NCI-H524 (cell line): ENCODE results near the gene PLEKHA8.

Source experiments
- DNase-seq, 2 experiments: peaks; one replicate each; lab custom pipeline; 2025; lab: John Stamatoyannopoulos, UW

Gene PLEKHA8

GRCh38 chr7:30112103-30112713 lies 84.0 kb downstream of the PLEKHA8 start:
- DNase-seq = no peak

DNA sequence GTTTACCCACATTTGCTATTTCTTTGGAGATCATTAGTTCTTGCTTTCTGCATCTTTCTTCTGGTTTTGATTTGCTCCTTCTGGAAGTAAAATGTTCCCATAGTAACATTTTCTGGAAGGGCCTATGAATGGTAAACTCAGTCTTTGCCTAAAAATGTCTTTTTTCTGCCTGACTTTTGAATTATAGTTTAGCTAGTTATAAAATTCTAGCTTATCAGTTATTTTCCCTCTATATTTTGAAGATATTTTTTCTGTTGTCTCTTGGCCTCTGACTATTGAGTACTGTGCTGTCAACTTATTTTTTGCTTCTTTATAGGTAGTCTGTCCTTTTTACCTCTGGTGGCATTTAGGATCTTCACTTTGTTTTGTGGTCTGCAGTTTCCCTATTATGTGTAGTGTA lies 84.9 kb downstream of the PLEKHA8 start:
- no peak for DNase-seq

GRCh38 chr7:30114536-30115238 lies 86.5 kb downstream of the PLEKHA8 start:
- no peak for DNase-seq

- no peak for DNase-seq
Observed at GRCh38 chr7:30115709-30116297, 87.6 kb downstream of the PLEKHA8 start.

- DNase-seq = no peak
Observed at GRCh38 chr7:30116771-30117170, 88.6 kb downstream of the PLEKHA8 start.

DNA sequence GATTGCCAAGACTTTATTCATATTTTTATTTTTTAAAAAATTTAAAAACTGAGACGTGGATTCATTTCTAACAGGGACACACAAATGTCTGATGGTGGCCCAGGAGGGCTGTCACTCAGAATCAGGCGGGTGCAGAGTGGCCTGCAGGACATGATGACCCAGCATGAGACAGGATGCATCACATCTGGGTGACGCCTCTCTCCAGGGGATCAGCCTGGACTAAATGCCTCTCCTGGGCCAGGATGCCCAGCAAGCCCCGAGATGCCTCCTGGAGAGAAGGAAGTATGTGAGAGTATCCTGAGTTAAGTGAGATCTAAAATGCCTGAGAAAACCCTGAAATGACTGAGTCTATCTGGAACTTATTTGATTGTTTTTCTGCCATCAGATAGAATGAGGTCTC lies 89.7 kb downstream of the PLEKHA8 start:
- no peak for DNase-seq

- no peak for DNase-seq
Observed at GRCh38 chr7:30119890-30120577, 91.8 kb downstream of the PLEKHA8 start.

DNA sequence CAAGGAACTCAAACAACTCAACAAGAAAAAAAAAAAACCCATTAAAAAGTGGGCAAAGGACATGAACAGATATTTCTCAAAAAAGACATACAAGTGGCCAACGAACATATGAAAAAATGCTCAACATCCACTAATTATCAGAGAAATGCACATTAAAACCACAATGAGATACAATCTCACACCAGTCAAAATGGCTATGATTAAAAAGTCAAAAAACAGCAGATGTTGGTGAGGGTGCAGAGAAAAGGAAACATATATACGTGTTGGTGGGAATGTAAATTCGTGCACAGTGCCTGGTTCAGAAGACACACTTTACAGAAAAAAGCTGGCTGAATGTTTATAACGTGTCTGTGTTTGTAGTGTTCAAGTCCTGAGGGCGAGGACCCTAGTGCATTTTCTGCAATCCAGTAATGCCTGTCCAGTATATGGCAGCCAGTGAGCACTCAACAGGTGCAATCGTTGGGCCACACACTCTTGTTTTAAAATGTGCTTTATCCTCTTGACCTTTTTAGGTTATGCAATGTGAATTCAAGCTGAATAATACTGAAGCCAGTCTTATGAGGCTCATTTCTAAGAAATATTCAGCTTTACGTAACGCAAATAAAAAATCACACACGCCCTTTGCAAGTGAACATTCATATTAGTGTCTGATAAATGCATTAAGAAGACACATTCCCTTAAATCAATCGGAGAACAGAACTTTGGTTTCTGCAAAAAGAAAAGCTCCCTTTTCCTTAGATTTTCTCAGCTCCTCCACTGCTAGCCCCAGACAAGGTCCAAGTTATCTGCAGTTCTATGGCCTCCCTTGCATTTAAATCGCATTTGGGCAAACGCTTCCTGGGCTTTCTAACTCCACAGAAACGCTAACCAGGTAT lies 105.8 kb downstream of the PLEKHA8 start:
- no peak for DNase-seq

DNA sequence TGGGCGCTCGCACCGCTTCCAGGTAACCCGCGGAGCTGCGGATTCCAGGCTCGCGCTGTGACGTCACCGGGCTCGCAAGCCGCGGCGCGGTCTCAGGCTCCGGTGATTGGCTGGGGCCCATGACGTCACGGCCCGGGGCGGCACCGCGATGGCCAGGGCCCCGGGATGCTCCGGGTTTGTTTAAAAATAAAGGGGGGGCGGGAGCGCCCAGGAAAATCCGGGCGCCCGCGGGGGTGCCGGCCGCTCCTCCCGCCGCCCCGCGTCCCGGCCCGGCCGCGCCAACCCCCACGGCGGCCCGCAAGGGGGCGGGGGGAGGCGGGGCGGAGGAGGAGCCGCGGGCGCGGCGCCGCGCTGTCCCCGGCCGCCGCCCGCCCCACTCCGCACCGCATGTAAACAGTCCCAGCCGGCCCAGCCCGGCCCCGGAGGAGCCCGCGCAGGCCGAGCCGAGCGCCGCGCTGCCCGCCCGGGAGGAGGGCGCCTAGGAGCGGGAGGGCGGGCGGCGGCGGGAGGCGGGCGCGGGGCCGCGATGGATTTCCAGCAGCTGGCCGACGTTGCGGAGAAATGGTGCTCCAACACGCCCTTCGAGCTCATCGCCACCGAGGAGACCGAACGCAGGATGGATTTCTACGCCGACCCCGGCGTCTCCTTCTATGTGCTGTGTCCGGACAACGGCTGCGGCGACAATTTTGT lies 106.5 kb downstream of the PLEKHA8 start, which contains the start of gene MTURN:
TSS of gene MTURN (plus strand) at position 376 of the 690 bp plus-strand sequence. CDS start at position 527, 151 bp downstream.
- peak; percentile 46 to 60 for DNase-seq

- DNase-seq = peak; percentile 11 to 42
Observed at GRCh38 chr7:30135301-30136116, 107.3 kb downstream of the PLEKHA8 start.

DNA sequence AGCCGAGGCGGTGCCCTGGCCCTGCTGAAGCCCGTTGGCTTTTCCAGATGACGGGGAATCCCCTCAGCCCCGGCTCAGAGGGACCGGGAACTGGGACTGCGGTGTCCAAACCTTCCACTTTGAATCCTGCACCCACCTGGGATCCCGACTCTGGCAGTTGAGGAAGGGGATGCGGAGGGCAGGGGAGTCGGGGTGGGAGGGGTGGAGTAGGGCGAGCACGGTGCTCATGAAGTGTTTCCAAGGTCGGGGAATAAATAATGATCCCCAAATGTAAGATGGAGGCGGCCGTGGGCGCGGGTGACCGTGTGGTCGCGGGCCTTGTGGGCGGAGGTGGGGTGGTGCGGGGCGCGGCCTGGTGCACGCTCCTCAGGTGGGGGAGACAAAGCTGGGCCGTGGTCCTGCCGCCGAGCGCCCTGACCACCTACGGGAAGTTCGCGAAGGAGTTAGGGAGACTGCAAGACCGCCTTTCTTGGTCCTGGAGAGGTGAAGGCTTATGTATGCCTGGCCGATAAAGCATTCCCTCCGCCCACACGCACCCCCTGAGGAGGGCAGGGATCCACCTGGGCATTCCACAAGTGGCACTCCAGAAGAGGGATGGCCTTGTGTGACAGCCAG lies 108.0 kb downstream of the PLEKHA8 start:
- no peak for DNase-seq

- no peak for DNase-seq
Observed at GRCh38 chr7:30136743-30137485, 108.7 kb downstream of the PLEKHA8 start.

- no peak for DNase-seq
Observed at GRCh38 chr7:30139836-30140384, 111.7 kb downstream of the PLEKHA8 start.

DNA sequence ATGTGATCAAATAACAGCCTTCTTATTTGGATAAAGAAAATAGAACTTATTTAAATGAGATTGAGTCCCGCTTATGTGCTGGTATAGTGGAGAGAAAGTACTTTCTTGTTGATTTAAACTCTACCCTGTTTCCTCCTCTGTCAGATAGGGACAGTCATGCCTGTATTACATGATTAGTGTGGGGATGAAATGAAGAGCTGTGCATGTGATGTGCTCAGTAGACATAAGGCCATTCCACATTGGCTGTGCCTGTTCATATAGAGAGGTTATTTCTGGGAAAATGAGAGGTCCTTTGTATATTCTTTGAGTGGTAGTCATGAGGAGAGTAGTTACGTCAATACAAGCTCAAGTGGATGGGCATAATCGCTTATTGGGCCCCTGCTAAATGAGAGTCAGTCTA lies 112.2 kb downstream of the PLEKHA8 start:
- DNase-seq = no peak

- no peak for DNase-seq
Observed at GRCh38 chr7:30142710-30143109, 114.5 kb downstream of the PLEKHA8 start.

- peak; percentile 97 to 99 for DNase-seq
Observed at GRCh38 chr7:30143748-30144251, 115.6 kb downstream of the PLEKHA8 start.

- DNase-seq = peak in 1 of 2 experiments; percentile 35
Observed at GRCh38 chr7:30144657-30145306, 116.6 kb downstream of the PLEKHA8 start.

GRCh38 chr7:30145426-30145970 lies 117.3 kb downstream of the PLEKHA8 start:
- no peak for DNase-seq
